ENCODE measurements around the gene VASH2.

DNA sequence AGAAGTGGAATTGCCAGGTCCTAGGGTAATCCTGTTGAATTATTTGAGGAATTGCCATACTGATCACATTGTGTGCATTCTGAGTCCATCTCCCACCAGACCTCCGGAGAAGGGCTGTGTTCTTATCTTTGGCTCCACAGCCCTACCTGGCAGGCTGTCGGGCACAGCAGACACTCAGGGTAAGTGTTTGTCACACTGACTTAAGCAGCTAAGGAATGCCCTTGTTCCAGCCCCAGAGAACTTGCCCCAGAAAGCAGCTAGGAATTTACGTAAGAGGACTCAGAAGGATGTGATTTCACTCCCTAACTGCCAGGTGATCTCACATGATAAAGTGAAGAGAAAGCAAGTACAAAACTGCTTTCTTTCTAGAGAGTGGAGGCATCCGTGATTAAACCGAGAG, 21.0 kb downstream of the VASH2 start:
- TF ChIP-seq POLR2A (IDR thresholded peaks at IDR 0.05) (no peak), POLR2AphosphoS5 (IDR thresholded peaks at IDR 0.05) (no peak)
- TF ChIP-seq, protein P1, sequence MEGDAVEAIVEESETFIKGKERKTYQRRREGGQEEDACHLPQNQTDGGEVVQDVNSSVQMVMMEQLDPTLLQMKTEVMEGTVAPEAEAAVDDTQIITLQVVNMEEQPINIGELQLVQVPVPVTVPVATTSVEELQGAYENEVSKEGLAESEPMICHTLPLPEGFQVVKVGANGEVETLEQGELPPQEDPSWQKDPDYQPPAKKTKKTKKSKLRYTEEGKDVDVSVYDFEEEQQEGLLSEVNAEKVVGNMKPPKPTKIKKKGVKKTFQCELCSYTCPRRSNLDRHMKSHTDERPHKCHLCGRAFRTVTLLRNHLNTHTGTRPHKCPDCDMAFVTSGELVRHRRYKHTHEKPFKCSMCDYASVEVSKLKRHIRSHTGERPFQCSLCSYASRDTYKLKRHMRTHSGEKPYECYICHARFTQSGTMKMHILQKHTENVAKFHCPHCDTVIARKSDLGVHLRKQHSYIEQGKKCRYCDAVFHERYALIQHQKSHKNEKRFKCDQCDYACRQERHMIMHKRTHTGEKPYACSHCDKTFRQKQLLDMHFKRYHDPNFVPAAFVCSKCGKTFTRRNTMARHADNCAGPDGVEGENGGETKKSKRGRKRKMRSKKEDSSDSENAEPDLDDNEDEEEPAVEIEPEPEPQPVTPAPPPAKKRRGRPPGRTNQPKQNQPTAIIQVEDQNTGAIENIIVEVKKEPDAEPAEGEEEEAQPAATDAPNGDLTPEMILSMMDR (IDR thresholded peaks at IDR 0.05 in 8 of 11, conservative IDR thresholded peaks at IDR 0.05 in 3 of 11): no peak

All from spleen (tissue), 7 donors.